Measurements from ENCODE around the gene RBX1. TPM values are rescaled to one million over a fixed set of nuclear protein-coding genes. Genes with fewer than 3 reads are reported as not detected.

Gene RBX1
- total and polyA plus RNA-seq, 2 of the 4 experiments (the other 2 are of a cell fraction), result 72.4 to 84.5 TPM

GRCh38 chr22:40965936-40966725 is 15.0 kb downstream of the RBX1 start:
- no peak overlapping the region for H4K91ac ChIP-seq (ENCODE audit: insufficient read depth, low read depth, low read length)
- H3K4ac ChIP-seq (ENCODE audit: low read depth, low read length), result no peak overlapping the region
- no peak overlapping the region for H2AK9ac ChIP-seq (replicated peaks; ENCODE audit: low read depth, low read length, poor library complexity)
- dilution Hi-C loops (cut with HindIII; ENCODE audit: low sequenced_read_pairs, unreplicated experiment), result no loop called here
- no peak overlapping the region for H2AFZ ChIP-seq (replicated peaks; ENCODE audit: low read length, poor library complexity)
- H4K5ac ChIP-seq (ENCODE audit: low read depth, low read length), result no peak overlapping the region
- H3K56ac ChIP-seq (ENCODE audit: extremely low read depth, insufficient read depth, low read length), result no peak overlapping the region
- H4K20me1 ChIP-seq (ENCODE audit: insufficient read depth, low read length), result peaks cover 5% of the 10 kb centered on the region
- no peaks in the 10 kb centered on the region for H3K27me3 ChIP-seq (ENCODE audit: control insufficient read depth, insufficient read depth, low read length)
- H3K27ac ChIP-seq (ENCODE audit: insufficient read depth, low read length), result no peak overlapping the region
- no peak overlapping the region for H4K8ac ChIP-seq (ENCODE audit: low read depth in 2 of 2, low read length in 2 of 2)
- H3K9me3 ChIP-seq (ENCODE audit: control insufficient read depth, insufficient read depth, low read length), result no peaks in the 10 kb centered on the region
- no peak overlapping the region for H2BK20ac ChIP-seq (ENCODE audit: low read depth, low read length)
- H3K18ac ChIP-seq (ENCODE audit: low read depth, low read length), result no peak overlapping the region
- H3K9ac ChIP-seq (ENCODE audit: low read depth, low read length), result no peak overlapping the region
- H3K36me3 ChIP-seq (ENCODE audit: control insufficient read depth, insufficient read depth, low read length), result peaks cover 52% of the 10 kb centered on the region
- no peak overlapping the region for H2BK15ac ChIP-seq (ENCODE audit: low read depth, low read length)
- peaks cover 49 to 60% of the 10 kb centered on the region in 2 experiments for H3K79me1 ChIP-seq (ENCODE audit: low read depth in 1 of 2, low read length in 2 of 2)
- no peak for DNase-seq
- ATAC-seq (ENCODE audit: low read depth), result no peak
- no peaks in the 10 kb centered on the region for H3K9me1 ChIP-seq (ENCODE audit: insufficient read depth, low read length)
- CTCF ChIA-PET, result no interaction called here
- TF ChIP-seq ELK1 (IDR thresholded peaks at IDR 0.05; ENCODE audit: borderline replicate concordance, low read depth, low read length) (no peak), MAZ (IDR thresholded peaks at IDR 0.05; ENCODE audit: borderline replicate concordance, low read depth, low read length) (no peak), RCOR1 (IDR thresholded peaks at IDR 0.05; ENCODE audit: insufficient replicate concordance, low read length) (no peak)
- no peaks in the 10 kb centered on the region for H3K4me1 ChIP-seq (ENCODE audit: control insufficient read depth, insufficient read depth, low read length)
- no peak overlapping the region for H3K4me2 ChIP-seq (ENCODE audit: low read depth, low read length)
- POLR2A ChIA-PET (ENCODE audit: unreplicated experiment), result no interaction called here
- no peak overlapping the region for H2BK5ac ChIP-seq (ENCODE audit: low read depth, low read length, poor library complexity, severe bottlenecking)
- BruUV-seq (replicated peaks), result no TSS peak
- H3K14ac ChIP-seq (replicated peaks; ENCODE audit: low read depth, low read length), result no peak overlapping the region
- no peak overlapping the region for H2BK120ac ChIP-seq (ENCODE audit: low read depth, low read length)
- H3K23ac ChIP-seq (ENCODE audit: low read depth, low read length), result no peak overlapping the region
- no peak overlapping the region for H2AK5ac ChIP-seq (ENCODE audit: low read depth, low read length)
- WGBS, 2 experiments (ENCODE audit: extremely low coverage in 2 of 2, insufficient read length in 1 of 2), result no CpG with 5 or more reads among the region's 8 CpGs
- no peak overlapping the region for H3K4me3 ChIP-seq (ENCODE audit: insufficient read depth, low read depth, low read length)
- in situ Hi-C loops (cut with MboI; ENCODE audit: low sequenced_read_pairs), result no loop called here
- intact Hi-C loops (cut with micrococcal nuclease), result no loop called here

All from IMR-90 (cell line).